ENCODE data around the gene INPP5D. TPM values are rescaled to one million over a fixed set of nuclear protein-coding genes. Genes with fewer than 3 reads are reported as not detected.

INPP5D gene
- total and polyA plus RNA-seq, 2 donors = 26.6 to 42.0 TPM

- Histone ChIP-seq H3K27me3 (ENCODE audit: control insufficient read depth in 2 of 2, insufficient read depth in 1 of 2, low read length in 1 of 2) (no peaks in the 10 kb centered on the region), H3K27ac (ENCODE audit: low read depth in 1 of 2, low read length in 1 of 2) (no peak overlapping the region), H3K4me1 (ENCODE audit: control insufficient read depth in 2 of 2, insufficient read depth in 2 of 2, low read length in 2 of 2) (peaks cover 2 to 21% of the 10 kb centered on the region in 2 donors), H3K9me3 (ENCODE audit: control insufficient read depth in 2 of 2, insufficient read depth in 1 of 2, low read length in 1 of 2) (no peaks in the 10 kb centered on the region), H3K4me3 (ENCODE audit: low read length in 2 of 2) (no peak overlapping the region), H3K36me3 (ENCODE audit: control insufficient read depth in 2 of 2, insufficient read depth in 2 of 2, low read length in 1 of 2) (peaks cover 26 to 65% of the 10 kb centered on the region in 2 donors)
- 97% methylated on average over 11 of the region's 11 CpGs for WGBS
- DNase-seq (ENCODE audit: low read depth in 6 of 9, low spot score in 9 of 9) = no peak
Observed at GRCh38 chr2:233255151-233255550, 195.0 kb downstream of the INPP5D start.

GRCh38 chr2:233256048-233256447 lies 195.9 kb downstream of the INPP5D start:
- Histone ChIP-seq H3K27ac (ENCODE audit: low read depth in 1 of 2, low read length in 1 of 2) (no peak overlapping the region), H3K9me3 (ENCODE audit: control insufficient read depth in 2 of 2, insufficient read depth in 1 of 2, low read length in 1 of 2) (no peaks in the 10 kb centered on the region), H3K4me1 (ENCODE audit: control insufficient read depth in 2 of 2, insufficient read depth in 2 of 2, low read length in 2 of 2) (peaks cover 2 to 14% of the 10 kb centered on the region in 2 donors), H3K4me3 (ENCODE audit: low read length in 2 of 2) (no peak overlapping the region), H3K27me3 (ENCODE audit: control insufficient read depth in 2 of 2, insufficient read depth in 1 of 2, low read length in 1 of 2) (no peaks in the 10 kb centered on the region), H3K36me3 (ENCODE audit: control insufficient read depth in 2 of 2, insufficient read depth in 2 of 2, low read length in 1 of 2) (peaks cover 33 to 73% of the 10 kb centered on the region in 2 donors)
- 96% methylated on average over 4 of the region's 4 CpGs for WGBS
- DNase-seq (ENCODE audit: low read depth in 6 of 9, low spot score in 9 of 9) = no peak

Other genes starting within 250 kb of the INPP5D start
- 1.4 TPM for gene SNORC, start 190.1 kb upstream of the INPP5D start, total RNA-seq
- gene SNORC, start 190.1 kb upstream of the INPP5D start, polyA plus RNA-seq = 5.0 TPM
- 0.14 TPM for gene NGEF, start 47.1 kb upstream of the INPP5D start, total RNA-seq
- 0.18 TPM for gene NGEF, start 47.1 kb upstream of the INPP5D start, polyA plus RNA-seq
- gene NEU2, start 27.7 kb upstream of the INPP5D start, total RNA-seq = not detected
- gene NEU2, start 27.7 kb upstream of the INPP5D start, polyA plus RNA-seq = not detected
- gene ATG16L1, start 191.3 kb downstream of the INPP5D start, total RNA-seq = 23.4 TPM
- 27.6 TPM for gene ATG16L1, start 191.3 kb downstream of the INPP5D start, polyA plus RNA-seq
- gene SAG, start 247.5 kb downstream of the INPP5D start, total RNA-seq = 0.61 TPM
- 0.32 TPM for gene SAG, start 247.5 kb downstream of the INPP5D start, polyA plus RNA-seq